IMR-90 (cell line): ENCODE results near the gene MAP6.

Experiments used
- BHLHE40 ChIP-seq: fragments of 150-350 bp; IDR thresholded peaks from 2 replicates; pipeline ENCODE4 v1.6.1; 2016; ENCODE audit warnings: mild to moderate bottlenecking, low read depth, low read length
- CEBPB ChIP-seq: IDR thresholded peaks from 2 replicates; pipeline ENCODE4 v1.6.1; 2012; ENCODE audit warnings: low read depth, low read length, improper control_type of control experiment
- FOS ChIP-seq: fragments of 150-350 bp; IDR thresholded peaks from 2 replicates; pipeline ENCODE4 v1.6.1; 2016; ENCODE audit warnings: low read depth, low read length
- MAFK ChIP-seq: IDR thresholded peaks from 2 replicates; pipeline ENCODE4 v1.6.1; 2012; ENCODE audit warnings: low read depth, low read length, improper control_type of control experiment
- MXI1 ChIP-seq: IDR thresholded peaks from 2 replicates; pipeline ENCODE4 v1.6.1; 2012; ENCODE audit warnings: low read depth, mild to moderate bottlenecking, low read length, moderate library complexity, borderline replicate concordance
- POLR2A ChIP-seq: IDR thresholded peaks from 2 replicates; pipeline ENCODE4 v1.6.1; 2012; ENCODE audit warnings: mild to moderate bottlenecking, low read depth, low read length
- RAD21 ChIP-seq: IDR thresholded peaks from 2 replicates; pipeline ENCODE4 v1.6.1; 2012; ENCODE audit warnings: low read length, improper control_type of control experiment
- SMC3 ChIP-seq: fragments of 150-350 bp; IDR thresholded peaks from 2 replicates; pipeline ENCODE4 v1.6.1; 2016; ENCODE audit warnings: low read depth, mild to moderate bottlenecking, antibody characterized with exemption, low read length, moderate library complexity
- TF ChIP-seq, protein P1 (sequence below): conservative IDR thresholded peaks from 2 replicates; pipeline ENCODE4 v1.5.1; 2012; ENCODE audit warnings: mild to moderate bottlenecking, low read depth, low read length, improper control_type of control experiment
- TF ChIP-seq, protein P2 (sequence below): fragments of 150-350 bp; IDR thresholded peaks from 2 replicates; pipeline ENCODE4 v1.6.1; 2017; ENCODE audit warnings: mild to moderate bottlenecking, antibody characterized with exemption, low read length, low read depth

DNA sequence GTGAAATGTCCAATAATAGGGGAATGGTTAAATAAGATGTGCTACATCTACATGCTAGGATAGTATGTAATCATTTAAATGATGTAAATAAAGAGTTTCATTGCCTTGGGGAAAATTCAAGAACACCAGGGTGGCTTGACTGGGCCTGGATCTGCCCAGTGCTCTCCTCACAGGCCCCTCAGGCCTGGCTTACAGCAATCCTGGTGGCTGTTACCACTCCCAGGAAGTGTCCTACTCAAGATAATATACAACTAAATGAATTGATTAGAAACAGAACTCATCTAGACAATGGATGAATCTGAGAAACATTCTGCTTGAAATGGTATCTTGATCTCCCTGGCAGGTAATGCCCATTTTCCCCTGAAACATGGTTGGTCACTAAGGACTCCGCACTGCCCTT lies 30.8 kb downstream of the MAP6 start:
- TF ChIP-seq, protein P1, sequence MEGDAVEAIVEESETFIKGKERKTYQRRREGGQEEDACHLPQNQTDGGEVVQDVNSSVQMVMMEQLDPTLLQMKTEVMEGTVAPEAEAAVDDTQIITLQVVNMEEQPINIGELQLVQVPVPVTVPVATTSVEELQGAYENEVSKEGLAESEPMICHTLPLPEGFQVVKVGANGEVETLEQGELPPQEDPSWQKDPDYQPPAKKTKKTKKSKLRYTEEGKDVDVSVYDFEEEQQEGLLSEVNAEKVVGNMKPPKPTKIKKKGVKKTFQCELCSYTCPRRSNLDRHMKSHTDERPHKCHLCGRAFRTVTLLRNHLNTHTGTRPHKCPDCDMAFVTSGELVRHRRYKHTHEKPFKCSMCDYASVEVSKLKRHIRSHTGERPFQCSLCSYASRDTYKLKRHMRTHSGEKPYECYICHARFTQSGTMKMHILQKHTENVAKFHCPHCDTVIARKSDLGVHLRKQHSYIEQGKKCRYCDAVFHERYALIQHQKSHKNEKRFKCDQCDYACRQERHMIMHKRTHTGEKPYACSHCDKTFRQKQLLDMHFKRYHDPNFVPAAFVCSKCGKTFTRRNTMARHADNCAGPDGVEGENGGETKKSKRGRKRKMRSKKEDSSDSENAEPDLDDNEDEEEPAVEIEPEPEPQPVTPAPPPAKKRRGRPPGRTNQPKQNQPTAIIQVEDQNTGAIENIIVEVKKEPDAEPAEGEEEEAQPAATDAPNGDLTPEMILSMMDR = no peak
- TF ChIP-seq POLR2A = no peak
- TF ChIP-seq CEBPB = no peak
- no peak for TF ChIP-seq MXI1
- TF ChIP-seq FOS = no peak
- TF ChIP-seq RAD21 = no peak
- TF ChIP-seq SMC3 = no peak
- TF ChIP-seq BHLHE40 = no peak
- TF ChIP-seq, protein P2, sequence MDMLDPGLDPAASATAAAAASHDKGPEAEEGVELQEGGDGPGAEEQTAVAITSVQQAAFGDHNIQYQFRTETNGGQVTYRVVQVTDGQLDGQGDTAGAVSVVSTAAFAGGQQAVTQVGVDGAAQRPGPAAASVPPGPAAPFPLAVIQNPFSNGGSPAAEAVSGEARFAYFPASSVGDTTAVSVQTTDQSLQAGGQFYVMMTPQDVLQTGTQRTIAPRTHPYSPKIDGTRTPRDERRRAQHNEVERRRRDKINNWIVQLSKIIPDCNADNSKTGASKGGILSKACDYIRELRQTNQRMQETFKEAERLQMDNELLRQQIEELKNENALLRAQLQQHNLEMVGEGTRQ = no peak
- no peak for TF ChIP-seq MAFK
